MM.1S (cell line): ENCODE data around the gene RBM17.

Experiments
- EZH2phosphoT487 ChIP-seq: fragments of 300-600 bp; sonication (generic); IDR thresholded peaks from 2 replicates; pipeline ENCODE4 v1.6.1; 2018; ENCODE audit warnings: antibody characterized with exemption, low read length
- TF ChIP-seq, protein P1 (sequence below): fragments of 300-600 bp; sonication (generic); IDR thresholded peaks from 2 replicates; pipeline ENCODE4 v1.5.1; 2016; ENCODE audit warnings: antibody characterized with exemption, low read length, mixed read lengths

DNA sequence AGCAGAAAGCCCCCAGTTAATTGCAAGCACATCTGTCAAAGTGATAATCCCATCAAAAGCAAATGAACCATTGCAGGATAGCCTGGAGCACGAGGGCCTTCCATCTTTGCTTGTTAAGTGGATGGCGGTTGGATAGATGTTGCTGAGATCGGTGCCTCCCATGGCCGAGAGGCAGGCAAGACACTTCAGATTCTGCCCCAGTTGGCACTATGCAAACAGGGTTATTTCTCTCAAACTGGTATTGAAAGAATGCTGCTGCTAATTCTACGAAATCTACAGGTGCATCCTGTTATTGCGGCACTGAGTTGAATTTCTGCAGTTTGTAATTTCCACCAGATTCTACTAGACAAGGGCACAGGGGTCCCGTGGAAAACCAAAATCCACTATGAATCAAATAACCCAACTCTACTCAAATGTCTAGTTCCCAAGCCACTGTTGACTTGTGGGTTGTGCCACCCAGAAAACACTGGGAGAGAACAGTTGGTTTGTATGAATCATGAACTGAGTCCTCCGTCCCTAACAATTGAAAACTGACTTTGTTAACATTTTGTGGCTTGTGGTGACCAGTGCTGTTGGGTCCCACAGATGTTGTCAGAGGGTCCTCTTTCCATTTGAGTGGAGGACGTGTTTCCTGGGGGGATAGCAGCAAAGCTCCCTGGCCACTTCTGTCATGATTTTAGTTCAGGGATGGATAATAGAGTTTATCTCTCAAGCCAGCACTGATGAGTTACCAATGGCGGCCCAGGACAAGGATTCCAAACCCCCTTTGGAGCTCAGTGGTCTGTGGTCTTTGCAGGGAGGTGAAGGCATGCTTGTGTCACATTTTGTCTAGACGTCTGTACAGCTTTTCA, 19.5 kb upstream of the RBM17 start:
- TF ChIP-seq, protein P1, sequence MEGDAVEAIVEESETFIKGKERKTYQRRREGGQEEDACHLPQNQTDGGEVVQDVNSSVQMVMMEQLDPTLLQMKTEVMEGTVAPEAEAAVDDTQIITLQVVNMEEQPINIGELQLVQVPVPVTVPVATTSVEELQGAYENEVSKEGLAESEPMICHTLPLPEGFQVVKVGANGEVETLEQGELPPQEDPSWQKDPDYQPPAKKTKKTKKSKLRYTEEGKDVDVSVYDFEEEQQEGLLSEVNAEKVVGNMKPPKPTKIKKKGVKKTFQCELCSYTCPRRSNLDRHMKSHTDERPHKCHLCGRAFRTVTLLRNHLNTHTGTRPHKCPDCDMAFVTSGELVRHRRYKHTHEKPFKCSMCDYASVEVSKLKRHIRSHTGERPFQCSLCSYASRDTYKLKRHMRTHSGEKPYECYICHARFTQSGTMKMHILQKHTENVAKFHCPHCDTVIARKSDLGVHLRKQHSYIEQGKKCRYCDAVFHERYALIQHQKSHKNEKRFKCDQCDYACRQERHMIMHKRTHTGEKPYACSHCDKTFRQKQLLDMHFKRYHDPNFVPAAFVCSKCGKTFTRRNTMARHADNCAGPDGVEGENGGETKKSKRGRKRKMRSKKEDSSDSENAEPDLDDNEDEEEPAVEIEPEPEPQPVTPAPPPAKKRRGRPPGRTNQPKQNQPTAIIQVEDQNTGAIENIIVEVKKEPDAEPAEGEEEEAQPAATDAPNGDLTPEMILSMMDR: no peak
- TF ChIP-seq EZH2phosphoT487: no peak
